ENCODE measurements around the gene C10orf90. TPM values are rescaled to one million over a fixed set of nuclear protein-coding genes. Genes with fewer than 3 reads are reported as not detected.

Gene C10orf90
- total and polyA plus RNA-seq, 4 donors = 0.05 to 0.25 TPM; not detected in 2

DNA sequence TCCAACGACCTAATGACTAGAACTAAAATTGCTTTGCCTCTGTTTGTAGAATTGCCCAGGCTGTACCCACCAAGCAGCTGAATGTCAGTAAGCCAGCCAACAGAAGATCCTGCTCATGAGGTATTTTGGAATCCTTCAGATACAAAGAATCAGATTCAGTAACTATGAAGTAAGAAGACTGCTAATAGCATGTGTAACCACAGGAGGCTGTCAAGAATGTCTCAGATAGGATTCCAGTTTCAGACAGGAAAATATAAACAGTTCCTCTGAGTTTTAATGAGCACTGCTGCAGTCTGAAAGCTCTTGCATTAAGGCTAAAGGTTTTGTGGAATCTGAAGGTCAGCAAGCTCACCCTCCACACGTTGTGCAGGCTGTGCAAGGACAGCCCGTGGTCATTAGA is 169.6 kb downstream of the C10orf90 start:
- H3K9me3 ChIP-seq (ENCODE audit: control insufficient read depth in 4 of 4, low read length in 3 of 4) = no peaks in the 10 kb centered on the region
- H3K36me3 ChIP-seq (ENCODE audit: control insufficient read depth in 4 of 4, insufficient read depth in 3 of 4, low read depth in 1 of 4, low read length in 3 of 4) = no peaks in the 10 kb centered on the region
- 57% methylated on average over 3 of the region's 3 CpGs for WGBS

DNA sequence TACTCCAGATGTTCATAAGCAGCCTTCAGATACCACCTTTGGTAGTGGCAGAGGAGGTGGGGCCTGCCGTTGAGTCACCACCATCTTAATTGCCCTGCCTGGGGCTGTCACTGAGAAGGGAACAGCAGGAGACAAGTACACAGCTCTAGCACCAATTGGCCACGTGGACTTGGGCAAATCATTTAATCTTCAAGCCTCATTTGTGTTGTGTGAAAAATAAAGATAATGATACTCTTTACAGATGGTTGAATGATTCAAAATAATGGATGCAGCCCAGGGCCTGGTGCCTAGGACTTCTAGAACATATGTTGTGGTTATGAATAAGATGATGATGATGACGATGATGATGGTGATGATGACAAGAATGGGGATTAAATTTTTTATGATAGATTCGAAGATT is 170.3 kb downstream of the C10orf90 start:
- Histone ChIP-seq H3K9ac (ENCODE audit: low read depth in 1 of 2, low read length in 2 of 2) (no peak overlapping the region), H3K27ac (ENCODE audit: low read depth in 1 of 2, low read length in 2 of 2) (no peak overlapping the region), H3K36me3 (ENCODE audit: control insufficient read depth in 4 of 4, insufficient read depth in 3 of 4, low read depth in 1 of 4, low read length in 3 of 4) (no peaks in the 10 kb centered on the region), H3K27me3 (ENCODE audit: control insufficient read depth in 4 of 4, insufficient read depth in 4 of 4, low read length in 3 of 4) (no peaks in the 10 kb centered on the region), H3K9me3 (ENCODE audit: control insufficient read depth in 4 of 4, low read length in 3 of 4) (no peaks in the 10 kb centered on the region), H3K4me1 (ENCODE audit: control insufficient read depth in 4 of 4, insufficient read depth in 4 of 4, low read length in 3 of 4) (no peaks in the 10 kb centered on the region), H3K4me3 (ENCODE audit: low read depth in 1 of 3, low read length in 3 of 3) (no peak overlapping the region)
- TF ChIP-seq SP1 (IDR thresholded peaks at IDR 0.05) (no peak), RAD21 (IDR thresholded peaks at IDR 0.05) (no peak), EGR1 (IDR thresholded peaks at IDR 0.05; ENCODE audit: low read depth in 2 of 2) (no peak)
- TF ChIP-seq, protein P1, sequence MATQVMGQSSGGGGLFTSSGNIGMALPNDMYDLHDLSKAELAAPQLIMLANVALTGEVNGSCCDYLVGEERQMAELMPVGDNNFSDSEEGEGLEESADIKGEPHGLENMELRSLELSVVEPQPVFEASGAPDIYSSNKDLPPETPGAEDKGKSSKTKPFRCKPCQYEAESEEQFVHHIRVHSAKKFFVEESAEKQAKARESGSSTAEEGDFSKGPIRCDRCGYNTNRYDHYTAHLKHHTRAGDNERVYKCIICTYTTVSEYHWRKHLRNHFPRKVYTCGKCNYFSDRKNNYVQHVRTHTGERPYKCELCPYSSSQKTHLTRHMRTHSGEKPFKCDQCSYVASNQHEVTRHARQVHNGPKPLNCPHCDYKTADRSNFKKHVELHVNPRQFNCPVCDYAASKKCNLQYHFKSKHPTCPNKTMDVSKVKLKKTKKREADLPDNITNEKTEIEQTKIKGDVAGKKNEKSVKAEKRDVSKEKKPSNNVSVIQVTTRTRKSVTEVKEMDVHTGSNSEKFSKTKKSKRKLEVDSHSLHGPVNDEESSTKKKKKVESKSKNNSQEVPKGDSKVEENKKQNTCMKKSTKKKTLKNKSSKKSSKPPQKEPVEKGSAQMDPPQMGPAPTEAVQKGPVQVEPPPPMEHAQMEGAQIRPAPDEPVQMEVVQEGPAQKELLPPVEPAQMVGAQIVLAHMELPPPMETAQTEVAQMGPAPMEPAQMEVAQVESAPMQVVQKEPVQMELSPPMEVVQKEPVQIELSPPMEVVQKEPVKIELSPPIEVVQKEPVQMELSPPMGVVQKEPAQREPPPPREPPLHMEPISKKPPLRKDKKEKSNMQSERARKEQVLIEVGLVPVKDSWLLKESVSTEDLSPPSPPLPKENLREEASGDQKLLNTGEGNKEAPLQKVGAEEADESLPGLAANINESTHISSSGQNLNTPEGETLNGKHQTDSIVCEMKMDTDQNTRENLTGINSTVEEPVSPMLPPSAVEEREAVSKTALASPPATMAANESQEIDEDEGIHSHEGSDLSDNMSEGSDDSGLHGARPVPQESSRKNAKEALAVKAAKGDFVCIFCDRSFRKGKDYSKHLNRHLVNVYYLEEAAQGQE (IDR thresholded peaks at IDR 0.05) = no peak
- TF ChIP-seq, protein P2, sequence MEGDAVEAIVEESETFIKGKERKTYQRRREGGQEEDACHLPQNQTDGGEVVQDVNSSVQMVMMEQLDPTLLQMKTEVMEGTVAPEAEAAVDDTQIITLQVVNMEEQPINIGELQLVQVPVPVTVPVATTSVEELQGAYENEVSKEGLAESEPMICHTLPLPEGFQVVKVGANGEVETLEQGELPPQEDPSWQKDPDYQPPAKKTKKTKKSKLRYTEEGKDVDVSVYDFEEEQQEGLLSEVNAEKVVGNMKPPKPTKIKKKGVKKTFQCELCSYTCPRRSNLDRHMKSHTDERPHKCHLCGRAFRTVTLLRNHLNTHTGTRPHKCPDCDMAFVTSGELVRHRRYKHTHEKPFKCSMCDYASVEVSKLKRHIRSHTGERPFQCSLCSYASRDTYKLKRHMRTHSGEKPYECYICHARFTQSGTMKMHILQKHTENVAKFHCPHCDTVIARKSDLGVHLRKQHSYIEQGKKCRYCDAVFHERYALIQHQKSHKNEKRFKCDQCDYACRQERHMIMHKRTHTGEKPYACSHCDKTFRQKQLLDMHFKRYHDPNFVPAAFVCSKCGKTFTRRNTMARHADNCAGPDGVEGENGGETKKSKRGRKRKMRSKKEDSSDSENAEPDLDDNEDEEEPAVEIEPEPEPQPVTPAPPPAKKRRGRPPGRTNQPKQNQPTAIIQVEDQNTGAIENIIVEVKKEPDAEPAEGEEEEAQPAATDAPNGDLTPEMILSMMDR (IDR thresholded peaks at IDR 0.05; ENCODE audit: low read depth, low read length, missing input control) = no peak
- WGBS = 74% methylated on average over 4 of the region's 4 CpGs
- no peak for DNase-seq (ENCODE audit: low spot score)

More for the DNA sequence above, 169.6 kb downstream of the C10orf90 start:
- DNase-seq (ENCODE audit: low spot score) = no peak
- no peaks in the 10 kb centered on the region for H3K27me3 ChIP-seq (ENCODE audit: control insufficient read depth in 4 of 4, insufficient read depth in 4 of 4, low read length in 3 of 4)
- H3K27ac ChIP-seq (ENCODE audit: low read depth in 1 of 2, low read length in 2 of 2) = no peak overlapping the region
- TF ChIP-seq EGR1 (IDR thresholded peaks at IDR 0.05; ENCODE audit: low read depth in 2 of 2) (no peak), SP1 (IDR thresholded peaks at IDR 0.05) (no peak), JUND (IDR thresholded peaks at IDR 0.05) (no peak), YY1 (IDR thresholded peaks at IDR 0.05) (no peak), HNF4G (IDR thresholded peaks at IDR 0.05) (no peak), RXRA (IDR thresholded peaks at IDR 0.05) (no peak), FOXA1 (IDR thresholded peaks at IDR 0.05) (no peak)
- TF ChIP-seq, protein P3, sequence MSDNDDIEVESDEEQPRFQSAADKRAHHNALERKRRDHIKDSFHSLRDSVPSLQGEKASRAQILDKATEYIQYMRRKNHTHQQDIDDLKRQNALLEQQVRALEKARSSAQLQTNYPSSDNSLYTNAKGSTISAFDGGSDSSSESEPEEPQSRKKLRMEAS (IDR thresholded peaks at IDR 0.05) = no peak
- TF ChIP-seq, protein P4, sequence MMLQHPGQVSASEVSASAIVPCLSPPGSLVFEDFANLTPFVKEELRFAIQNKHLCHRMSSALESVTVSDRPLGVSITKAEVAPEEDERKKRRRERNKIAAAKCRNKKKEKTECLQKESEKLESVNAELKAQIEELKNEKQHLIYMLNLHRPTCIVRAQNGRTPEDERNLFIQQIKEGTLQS (IDR thresholded peaks at IDR 0.05) = no peak
- TF ChIP-seq, protein P1 (IDR thresholded peaks at IDR 0.05) = no peak
- TF ChIP-seq, protein P5, sequence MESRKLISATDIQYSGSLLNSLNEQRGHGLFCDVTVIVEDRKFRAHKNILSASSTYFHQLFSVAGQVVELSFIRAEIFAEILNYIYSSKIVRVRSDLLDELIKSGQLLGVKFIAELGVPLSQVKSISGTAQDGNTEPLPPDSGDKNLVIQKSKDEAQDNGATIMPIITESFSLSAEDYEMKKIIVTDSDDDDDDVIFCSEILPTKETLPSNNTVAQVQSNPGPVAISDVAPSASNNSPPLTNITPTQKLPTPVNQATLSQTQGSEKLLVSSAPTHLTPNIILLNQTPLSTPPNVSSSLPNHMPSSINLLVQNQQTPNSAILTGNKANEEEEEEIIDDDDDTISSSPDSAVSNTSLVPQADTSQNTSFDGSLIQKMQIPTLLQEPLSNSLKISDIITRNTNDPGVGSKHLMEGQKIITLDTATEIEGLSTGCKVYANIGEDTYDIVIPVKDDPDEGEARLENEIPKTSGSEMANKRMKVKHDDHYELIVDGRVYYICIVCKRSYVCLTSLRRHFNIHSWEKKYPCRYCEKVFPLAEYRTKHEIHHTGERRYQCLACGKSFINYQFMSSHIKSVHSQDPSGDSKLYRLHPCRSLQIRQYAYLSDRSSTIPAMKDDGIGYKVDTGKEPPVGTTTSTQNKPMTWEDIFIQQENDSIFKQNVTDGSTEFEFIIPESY (IDR thresholded peaks at IDR 0.05) = no peak
- H3K4me3 ChIP-seq (ENCODE audit: low read depth in 1 of 3, low read length in 3 of 3) = no peak overlapping the region
- H3K4me1 ChIP-seq (ENCODE audit: control insufficient read depth in 4 of 4, insufficient read depth in 4 of 4, low read length in 3 of 4) = no peaks in the 10 kb centered on the region
- no peak overlapping the region for H3K9ac ChIP-seq (ENCODE audit: low read depth in 1 of 2, low read length in 2 of 2)

Measured in liver (tissue), 9 donors.